Measurements from ENCODE around the gene BSDC1. TPM values are rescaled to one million over a fixed set of nuclear protein-coding genes. Genes with fewer than 3 reads are reported as not detected.

Gene BSDC1
- total RNA-seq, 1 experiment from 2014 or later: 47.0 TPM

- TF ChIP-seq POLR2AphosphoS5 (IDR thresholded peaks at IDR 0.05; ENCODE audit: low read depth, low read length) (no peak), ZFX (IDR thresholded peaks at IDR 0.05) (no peak), CTCF (IDR thresholded peaks at IDR 0.05 in 2 of 3, conservative IDR thresholded peaks at IDR 0.05 in 1 of 3; ENCODE audit: borderline replicate concordance in 1 of 3, insufficient read depth in 1 of 3, low read depth in 2 of 3, low read length in 2 of 3) (no peak), ZNF274 (IDR thresholded peaks at IDR 0.05; ENCODE audit: low read depth, low read length) (no peak), YY1 (IDR thresholded peaks at IDR 0.05; ENCODE audit: extremely low read depth, insufficient replicate concordance, low read depth, low read length) (no peak), CEBPB (IDR thresholded peaks at IDR 0.05; ENCODE audit: low read depth) (no peak), ATF3 (IDR thresholded peaks at IDR 0.05) (no peak), POLR2A (IDR thresholded peaks at IDR 0.05; ENCODE audit: borderline replicate concordance, extremely low read depth, insufficient read depth, insufficient read length) (no peak)
- H3K4me2 ChIP-seq (ENCODE audit: low read length): no peak overlapping the region
- no peaks in the 10 kb centered on the region for H3K79me2 ChIP-seq (ENCODE audit: insufficient read depth, low read length)
- no peaks in the 10 kb centered on the region for H3K4me1 ChIP-seq (ENCODE audit: control insufficient read depth in 1 of 2, insufficient read depth in 2 of 2, low read length in 2 of 2)
- H3K27me3 ChIP-seq (ENCODE audit: insufficient read depth, low read length): no peaks in the 10 kb centered on the region
- H3K9me2 ChIP-seq (ENCODE audit: insufficient read depth): no peaks in the 10 kb centered on the region
- H3K36me3 ChIP-seq (ENCODE audit: control insufficient read depth in 1 of 2, insufficient read depth in 2 of 2, low read length in 2 of 2): peaks cover 18 to 55% of the 10 kb centered on the region in 2 experiments
- H2AFZ ChIP-seq (ENCODE audit: low read depth, low read length, poor library complexity, severe bottlenecking): no peak overlapping the region
- no TSS peak for BruUV-seq (replicated peaks)
- no peak overlapping the region for H3K9ac ChIP-seq (ENCODE audit: low read length)
- intact Hi-C loops (cut with micrococcal nuclease): no loop called here
- ChIA-PET RAD21 (ENCODE audit: low non-redundant PET in 1 of 2, low total read pairs in 2 of 2, uncharacterized antibody in 2 of 2, unreplicated experiment in 2 of 2) (no interaction called here), POLR2A (no interaction called here), CTCF (no interaction called here)
- H3K4me3 ChIP-seq (replicated peaks in 1 of 2; ENCODE audit: low read depth in 1 of 2, low read length in 2 of 2): no peak overlapping the region
- no peak for DNase-seq (ENCODE audit: low read depth, low spot score)
- no peak for ATAC-seq
- no peaks in the 10 kb centered on the region for H3K9me3 ChIP-seq (ENCODE audit: control insufficient read depth in 1 of 2, insufficient read depth in 1 of 2, low read depth in 1 of 2, low read length in 2 of 2)
- no peak overlapping the region for H3K27ac ChIP-seq (ENCODE audit: low read depth, low read length)
- H4K20me1 ChIP-seq (ENCODE audit: insufficient read depth): no peaks in the 10 kb centered on the region
These were observed 14.2 kb downstream of the BSDC1 start for GRCh38 chr1:32380057-32380456.

All from HCT116 (cell line).